Fibroblast of mammary gland (primary cell): Measurements from ENCODE around the gene COTL1.

Experiments used
- DNase-seq: peaks from one replicate; pipeline ENCODE4 v3.0.0-alpha.2; 2010; ENCODE audit warnings: low read depth
- H3K4me3 ChIP-seq: 2 replicates; pipeline ENCODE4 v1.5.1; 2011; ENCODE audit warnings: low read depth, mild to moderate bottlenecking, low read length, moderate library complexity; ENCODE audit not compliant: control insufficient read depth
- CTCF ChIP-seq: conservative IDR thresholded peaks from 2 replicates; pipeline ENCODE4 v1.5.1; 2011; ENCODE audit warnings: low read depth, low read length, inconsistent platforms; ENCODE audit not compliant: control insufficient read depth, insufficient read depth

Gene COTL1

GRCh38 chr16:84593825-84594724 lies 23.8 kb downstream of the COTL1 start:
- peak; percentile 45 for DNase-seq
- H3K4me3 ChIP-seq = no peak overlapping the region
- TF ChIP-seq CTCF = no peak

GRCh38 chr16:84592718-84593117 lies 25.2 kb downstream of the COTL1 start:
- TF ChIP-seq CTCF = no peak

GRCh38 chr16:84589975-84590719 lies 27.7 kb downstream of the COTL1 start:
- no peak overlapping the region for H3K4me3 ChIP-seq
- TF ChIP-seq CTCF = no peak
- DNase-seq = no peak

More at GRCh38 chr16:84592718-84593117, 25.2 kb downstream of the COTL1 start:
- DNase-seq = no peak
- H3K4me3 ChIP-seq = no peak overlapping the region

- DNase-seq = no peak
- TF ChIP-seq CTCF = no peak
- H3K4me3 ChIP-seq = no peak overlapping the region
Measured at GRCh38 chr16:84588991-84589390, 28.9 kb downstream of the COTL1 start.

GRCh38 chr16:84585886-84586285 lies 32.0 kb downstream of the COTL1 start:
- no peak for DNase-seq
- TF ChIP-seq CTCF = no peak
- no peak overlapping the region for H3K4me3 ChIP-seq

- no peak for DNase-seq
- H3K4me3 ChIP-seq = no peak overlapping the region
- TF ChIP-seq CTCF = no peak
Measured at GRCh38 chr16:84585467-84585866, 32.4 kb downstream of the COTL1 start.
